ENCODE results near the gene TTLL9. TPM values are rescaled to one million over a fixed set of nuclear protein-coding genes. Genes with fewer than 3 reads are reported as not detected.

Gene TTLL9
- total and polyA plus RNA-seq, 2 of the 13 experiments (the other 11 are each of a cell fraction or from before 2014, with no cell fraction given) = not detected

DNA sequence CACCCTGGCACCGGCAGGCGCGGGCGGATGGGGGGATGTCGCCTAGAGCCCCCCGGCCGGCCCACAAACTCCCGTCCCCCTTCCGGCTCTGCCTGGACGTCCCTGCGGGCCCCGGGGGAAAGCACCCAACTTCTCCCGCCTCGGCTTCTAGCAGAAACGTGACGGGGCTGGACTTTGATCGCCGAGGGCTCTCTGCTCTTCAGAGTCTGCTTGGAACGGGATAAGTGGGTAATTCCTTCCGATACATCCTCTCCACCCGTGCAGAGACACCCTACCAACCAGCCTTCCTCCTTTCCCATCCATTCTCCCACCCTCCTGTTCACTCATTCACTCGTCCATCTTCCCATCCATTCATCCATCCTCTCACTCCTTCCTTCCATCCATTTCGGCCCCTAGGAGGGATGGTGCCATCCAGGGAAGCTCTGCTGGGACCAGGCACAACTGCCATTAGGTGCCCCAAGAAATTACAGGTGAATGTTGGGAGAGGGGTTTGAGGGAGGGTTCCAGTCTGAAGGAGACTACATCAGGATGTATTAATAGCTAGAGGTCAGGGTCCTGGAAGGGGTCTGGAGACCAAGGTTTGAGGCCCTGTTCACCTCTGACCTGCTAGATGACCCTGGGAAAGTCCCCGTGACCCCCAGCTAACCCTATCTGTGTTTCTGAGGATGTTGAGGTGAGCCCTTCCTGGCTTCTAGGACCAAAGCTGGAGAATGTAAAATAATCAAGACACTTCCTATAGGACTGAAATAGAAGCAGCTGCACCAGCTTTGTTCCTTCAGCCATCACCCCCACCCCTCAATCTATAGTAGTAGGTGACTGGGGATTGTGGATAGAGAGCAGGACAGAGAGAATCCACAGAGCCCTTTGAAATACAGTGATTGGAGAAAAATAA, 538 bp downstream of the TTLL9 start (continued):
- TF ChIP-seq EP300 (IDR thresholded peaks at IDR 0.05; ENCODE audit: low read depth in 2 of 2, low read length in 2 of 2) = no peak
- TF ChIP-seq EP300 (CRISPR knock-in tag; IDR thresholded peaks at IDR 0.05; ENCODE audit: borderline replicate concordance) = no peak
- TF ChIP-seq ZNF44 (CRISPR knock-in tag; IDR thresholded peaks at IDR 0.05) = no peak
- no peak for TF ChIP-seq ZMAT3 (CRISPR knock-in tag; conservative IDR thresholded peaks at IDR 0.05)
- TF ChIP-seq ZNF737 (CRISPR knock-in tag; IDR thresholded peaks at IDR 0.05; ENCODE audit: borderline replicate concordance) = no peak
- no peak for TF ChIP-seq KLF11 (CRISPR knock-in tag; IDR thresholded peaks at IDR 0.05)
- no peak for TF ChIP-seq ZNF790 (CRISPR knock-in tag; IDR thresholded peaks at IDR 0.05; ENCODE audit: borderline replicate concordance)
- TF ChIP-seq, protein P1, sequence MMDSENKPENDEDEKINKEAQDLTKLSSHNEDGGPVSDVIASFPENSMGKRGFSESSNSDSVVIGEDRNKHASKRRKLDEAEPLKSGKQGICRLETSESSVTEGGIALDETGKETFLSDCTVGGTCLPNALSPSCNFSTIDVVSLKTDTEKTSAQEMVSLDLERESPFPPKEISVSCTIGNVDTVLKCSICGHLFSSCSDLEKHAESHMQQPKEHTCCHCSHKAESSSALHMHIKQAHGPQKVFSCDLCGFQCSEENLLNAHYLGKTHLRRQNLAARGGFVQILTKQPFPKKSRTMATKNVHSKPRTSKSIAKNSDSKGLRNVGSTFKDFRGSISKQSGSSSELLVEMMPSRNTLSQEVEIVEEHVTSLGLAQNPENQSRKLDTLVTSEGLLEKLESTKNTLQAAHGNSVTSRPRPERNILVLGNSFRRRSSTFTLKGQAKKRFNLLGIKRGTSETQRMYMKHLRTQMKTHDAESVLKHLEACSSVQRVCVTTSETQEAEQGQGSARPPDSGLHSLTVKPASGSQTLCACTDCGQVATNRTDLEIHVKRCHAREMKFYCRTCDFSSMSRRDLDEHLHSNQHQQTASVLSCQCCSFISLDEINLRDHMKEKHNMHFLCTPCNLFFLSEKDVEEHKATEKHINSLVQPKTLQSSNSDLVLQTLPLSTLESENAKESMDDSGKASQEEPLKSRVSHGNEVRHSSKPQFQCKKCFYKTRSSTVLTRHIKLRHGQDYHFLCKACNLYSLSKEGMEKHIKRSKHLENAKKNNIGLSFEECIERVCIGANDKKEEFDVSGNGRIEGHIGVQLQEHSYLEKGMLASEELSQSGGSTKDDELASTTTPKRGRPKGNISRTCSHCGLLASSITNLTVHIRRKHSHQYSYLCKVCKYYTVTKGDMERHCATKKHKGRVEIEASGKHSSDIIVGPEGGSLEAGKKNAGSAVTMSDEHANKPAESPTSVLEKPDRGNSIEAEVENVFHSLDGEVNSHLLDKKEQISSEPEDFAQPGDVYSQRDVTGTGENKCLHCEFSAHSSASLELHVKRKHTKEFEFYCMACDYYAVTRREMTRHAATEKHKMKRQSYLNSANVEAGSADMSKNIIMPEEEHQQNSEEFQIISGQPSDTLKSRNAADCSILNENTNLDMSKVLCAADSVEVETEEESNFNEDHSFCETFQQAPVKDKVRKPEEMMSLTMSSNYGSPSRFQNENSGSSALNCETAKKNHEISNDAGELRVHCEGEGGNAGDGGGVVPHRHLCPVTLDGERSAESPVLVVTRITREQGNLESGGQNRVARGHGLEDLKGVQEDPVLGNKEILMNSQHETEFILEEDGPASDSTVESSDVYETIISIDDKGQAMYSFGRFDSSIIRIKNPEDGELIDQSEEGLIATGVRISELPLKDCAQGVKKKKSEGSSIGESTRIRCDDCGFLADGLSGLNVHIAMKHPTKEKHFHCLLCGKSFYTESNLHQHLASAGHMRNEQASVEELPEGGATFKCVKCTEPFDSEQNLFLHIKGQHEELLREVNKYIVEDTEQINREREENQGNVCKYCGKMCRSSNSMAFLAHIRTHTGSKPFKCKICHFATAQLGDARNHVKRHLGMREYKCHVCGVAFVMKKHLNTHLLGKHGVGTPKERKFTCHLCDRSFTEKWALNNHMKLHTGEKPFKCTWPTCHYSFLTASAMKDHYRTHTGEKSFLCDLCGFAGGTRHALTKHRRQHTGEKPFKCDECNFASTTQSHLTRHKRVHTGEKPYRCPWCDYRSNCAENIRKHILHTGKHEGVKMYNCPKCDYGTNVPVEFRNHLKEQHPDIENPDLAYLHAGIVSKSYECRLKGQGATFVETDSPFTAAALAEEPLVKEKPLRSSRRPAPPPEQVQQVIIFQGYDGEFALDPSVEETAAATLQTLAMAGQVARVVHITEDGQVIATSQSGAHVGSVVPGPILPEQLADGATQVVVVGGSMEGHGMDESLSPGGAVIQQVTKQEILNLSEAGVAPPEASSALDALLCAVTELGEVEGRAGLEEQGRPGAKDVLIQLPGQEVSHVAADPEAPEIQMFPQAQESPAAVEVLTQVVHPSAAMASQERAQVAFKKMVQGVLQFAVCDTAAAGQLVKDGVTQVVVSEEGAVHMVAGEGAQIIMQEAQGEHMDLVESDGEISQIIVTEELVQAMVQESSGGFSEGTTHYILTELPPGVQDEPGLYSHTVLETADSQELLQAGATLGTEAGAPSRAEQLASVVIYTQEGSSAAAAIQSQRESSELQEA (CRISPR knock-in tag; IDR thresholded peaks at IDR 0.05; ENCODE audit: not compliant biosample characterization) = peak; percentile 64
- TF ChIP-seq, protein P2, sequence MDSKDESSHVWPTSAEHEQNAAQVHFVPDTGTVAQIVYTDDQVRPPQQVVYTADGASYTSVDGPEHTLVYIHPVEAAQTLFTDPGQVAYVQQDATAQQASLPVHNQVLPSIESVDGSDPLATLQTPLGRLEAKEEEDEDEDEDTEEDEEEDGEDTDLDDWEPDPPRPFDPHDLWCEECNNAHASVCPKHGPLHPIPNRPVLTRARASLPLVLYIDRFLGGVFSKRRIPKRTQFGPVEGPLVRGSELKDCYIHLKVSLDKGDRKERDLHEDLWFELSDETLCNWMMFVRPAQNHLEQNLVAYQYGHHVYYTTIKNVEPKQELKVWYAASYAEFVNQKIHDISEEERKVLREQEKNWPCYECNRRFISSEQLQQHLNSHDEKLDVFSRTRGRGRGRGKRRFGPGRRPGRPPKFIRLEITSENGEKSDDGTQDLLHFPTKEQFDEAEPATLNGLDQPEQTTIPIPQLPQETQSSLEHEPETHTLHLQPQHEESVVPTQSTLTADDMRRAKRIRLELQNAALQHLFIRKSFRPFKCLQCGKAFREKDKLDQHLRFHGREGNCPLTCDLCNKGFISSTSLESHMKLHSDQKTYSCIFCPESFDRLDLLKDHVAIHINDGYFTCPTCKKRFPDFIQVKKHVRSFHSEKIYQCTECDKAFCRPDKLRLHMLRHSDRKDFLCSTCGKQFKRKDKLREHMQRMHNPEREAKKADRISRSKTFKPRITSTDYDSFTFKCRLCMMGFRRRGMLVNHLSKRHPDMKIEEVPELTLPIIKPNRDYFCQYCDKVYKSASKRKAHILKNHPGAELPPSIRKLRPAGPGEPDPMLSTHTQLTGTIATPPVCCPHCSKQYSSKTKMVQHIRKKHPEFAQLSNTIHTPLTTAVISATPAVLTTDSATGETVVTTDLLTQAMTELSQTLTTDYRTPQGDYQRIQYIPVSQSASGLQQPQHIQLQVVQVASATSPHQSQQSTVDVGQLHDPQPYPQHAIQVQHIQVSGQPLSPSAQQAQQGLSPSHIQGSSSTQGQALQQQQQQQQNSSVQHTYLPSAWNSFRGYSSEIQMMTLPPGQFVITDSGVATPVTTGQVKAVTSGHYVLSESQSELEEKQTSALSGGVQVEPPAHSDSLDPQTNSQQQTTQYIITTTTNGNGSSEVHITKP (CRISPR knock-in tag; IDR thresholded peaks at IDR 0.05; ENCODE audit: low read depth) = peak; percentile 40; the same call in 1 of the 2 replicates
- peak; percentile 35; the same call in 1 of the 2 replicates for TF ChIP-seq IRF2 (CRISPR knock-in tag; IDR thresholded peaks at IDR 0.05)
- TF ChIP-seq, protein P3, sequence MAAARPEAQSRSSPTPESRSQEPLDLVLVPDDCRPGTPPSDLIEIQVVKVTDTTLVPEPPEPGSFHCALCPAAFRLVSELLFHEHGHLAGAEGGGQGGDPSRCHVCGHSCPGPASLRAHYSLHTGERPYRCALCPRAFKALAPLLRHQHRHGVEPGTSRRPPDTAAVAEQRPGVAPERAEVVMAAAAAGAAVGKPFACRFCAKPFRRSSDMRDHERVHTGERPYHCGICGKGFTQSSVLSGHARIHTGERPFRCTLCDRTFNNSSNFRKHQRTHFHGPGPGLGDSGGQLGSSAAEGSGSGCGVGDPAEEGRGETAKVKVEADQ (CRISPR knock-in tag; IDR thresholded peaks at IDR 0.05; ENCODE audit: borderline replicate concordance) = no peak
- TF ChIP-seq, protein P4, sequence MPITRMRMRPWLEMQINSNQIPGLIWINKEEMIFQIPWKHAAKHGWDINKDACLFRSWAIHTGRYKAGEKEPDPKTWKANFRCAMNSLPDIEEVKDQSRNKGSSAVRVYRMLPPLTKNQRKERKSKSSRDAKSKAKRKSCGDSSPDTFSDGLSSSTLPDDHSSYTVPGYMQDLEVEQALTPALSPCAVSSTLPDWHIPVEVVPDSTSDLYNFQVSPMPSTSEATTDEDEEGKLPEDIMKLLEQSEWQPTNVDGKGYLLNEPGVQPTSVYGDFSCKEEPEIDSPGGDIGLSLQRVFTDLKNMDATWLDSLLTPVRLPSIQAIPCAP (CRISPR knock-in tag; IDR thresholded peaks at IDR 0.05; ENCODE audit: low read depth) = 0 out of 2 replicates have a peak, but pooled peaks have one; percentile 52
- TF ChIP-seq NBN (conservative IDR thresholded peaks at IDR 0.05) = no peak
- no peak for TF ChIP-seq NFE2L1 (CRISPR knock-in tag; IDR thresholded peaks at IDR 0.05; ENCODE audit: borderline replicate concordance)

Data from HepG2 (cell line).